Measurements from ENCODE around the gene FANCE.

FANCE gene

GRCh38 chr6:35452183-35453090 lies at the start of gene FANCE:
Gene FANCE, plus strand, starts transcription at chr6:35452338. Its CDS starts 208 bp downstream, at chr6:35452546.
- TF ChIP-seq CTCF (conservative IDR thresholded peaks at IDR 0.05; ENCODE audit: low read depth, low read length), result no peak
- H3K4me3 ChIP-seq (ENCODE audit: low read depth, low read length), result peak within 1 kb of the TSS; percentile 73
- DNase-seq (ENCODE audit: low read depth), result peak; percentile 95

- DNase-seq (ENCODE audit: low read depth), result no peak
- no peak for TF ChIP-seq CTCF (conservative IDR thresholded peaks at IDR 0.05; ENCODE audit: low read depth, low read length)
- H3K4me3 ChIP-seq (ENCODE audit: low read depth, low read length), result no peak overlapping the region
These were observed 49.3 kb upstream of the FANCE start for GRCh38 chr6:35402856-35403191.

- no peak overlapping the region for H3K4me3 ChIP-seq (ENCODE audit: low read depth, low read length)
- TF ChIP-seq CTCF (conservative IDR thresholded peaks at IDR 0.05; ENCODE audit: low read depth, low read length), result no peak
- no peak for DNase-seq (ENCODE audit: low read depth)
These were observed 48.3 kb upstream of the FANCE start for GRCh38 chr6:35403544-35404442.

GRCh38 chr6:35406711-35407485 lies 45.2 kb upstream of the FANCE start:
- no peak for TF ChIP-seq CTCF (conservative IDR thresholded peaks at IDR 0.05; ENCODE audit: low read depth, low read length)
- no peak overlapping the region for H3K4me3 ChIP-seq (ENCODE audit: low read depth, low read length)
- no peak for DNase-seq (ENCODE audit: low read depth)

GRCh38 chr6:35409245-35409644 lies 42.9 kb upstream of the FANCE start:
- no peak overlapping the region for H3K4me3 ChIP-seq (ENCODE audit: low read depth, low read length)
- TF ChIP-seq CTCF (conservative IDR thresholded peaks at IDR 0.05; ENCODE audit: low read depth, low read length), result no peak
- no peak for DNase-seq (ENCODE audit: low read depth)

GRCh38 chr6:35410131-35410530 lies 42.0 kb upstream of the FANCE start:
- TF ChIP-seq CTCF (conservative IDR thresholded peaks at IDR 0.05; ENCODE audit: low read depth, low read length), result no peak
- no peak overlapping the region for H3K4me3 ChIP-seq (ENCODE audit: low read depth, low read length)
- DNase-seq (ENCODE audit: low read depth), result no peak
